ENCODE results near the gene DAZAP1.

Gene DAZAP1

GRCh38 chr19:1470305-1471009, 63.1 kb downstream of the DAZAP1 start:
- DNase-seq (ENCODE audit: extremely low spot score): peak; percentile 52
- POLR2A ChIA-PET: no interaction called here
- CTCF ChIA-PET: no interaction called here
- TF ChIP-seq FOXA1 (IDR thresholded peaks at IDR 0.05) (no peak), SP1 (IDR thresholded peaks at IDR 0.05) (no peak), LEF1 (IDR thresholded peaks at IDR 0.05; ENCODE audit: borderline replicate concordance) (no peak)

DNA sequence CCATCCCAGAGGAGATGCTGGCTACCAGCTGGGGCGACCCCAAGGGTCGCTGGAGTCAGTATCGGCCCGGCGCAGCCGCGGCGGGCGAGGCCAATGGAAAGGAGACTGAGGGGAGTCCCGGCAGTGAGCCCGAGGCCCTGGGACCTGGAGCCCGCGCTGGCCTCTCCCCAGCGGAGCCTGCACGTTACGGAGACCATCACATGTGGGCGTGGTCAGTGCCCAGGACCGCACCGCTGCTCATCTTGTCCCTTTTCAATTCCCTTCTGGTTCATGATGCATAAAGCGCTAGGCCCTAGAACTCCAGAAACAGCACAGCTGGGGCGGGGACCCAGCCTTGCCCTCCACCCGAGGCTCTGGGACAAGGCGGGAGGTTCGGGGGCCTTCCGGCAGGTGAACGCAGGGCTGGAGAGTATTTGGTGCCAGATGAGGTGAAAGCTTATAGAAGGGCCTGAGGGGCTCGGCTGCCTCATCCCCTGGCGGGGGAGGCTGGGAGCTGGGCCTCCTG, 63.7 kb downstream of the DAZAP1 start:
- peak; percentile 55 for DNase-seq (ENCODE audit: extremely low spot score)
- TF ChIP-seq FOXA1 (IDR thresholded peaks at IDR 0.05): no peak
- TF ChIP-seq TARDBP (IDR thresholded peaks at IDR 0.05): no peak
- TF ChIP-seq BHLHE40 (IDR thresholded peaks at IDR 0.05; ENCODE audit: borderline replicate concordance): no peak
- TF ChIP-seq HDGF (IDR thresholded peaks at IDR 0.05; ENCODE audit: borderline replicate concordance): no peak
- TF ChIP-seq FOXM1 (IDR thresholded peaks at IDR 0.05; ENCODE audit: borderline replicate concordance): no peak
- TF ChIP-seq ZNF384 (IDR thresholded peaks at IDR 0.05): no peak
- TF ChIP-seq SP1 (IDR thresholded peaks at IDR 0.05): no peak
- TF ChIP-seq, protein P1, sequence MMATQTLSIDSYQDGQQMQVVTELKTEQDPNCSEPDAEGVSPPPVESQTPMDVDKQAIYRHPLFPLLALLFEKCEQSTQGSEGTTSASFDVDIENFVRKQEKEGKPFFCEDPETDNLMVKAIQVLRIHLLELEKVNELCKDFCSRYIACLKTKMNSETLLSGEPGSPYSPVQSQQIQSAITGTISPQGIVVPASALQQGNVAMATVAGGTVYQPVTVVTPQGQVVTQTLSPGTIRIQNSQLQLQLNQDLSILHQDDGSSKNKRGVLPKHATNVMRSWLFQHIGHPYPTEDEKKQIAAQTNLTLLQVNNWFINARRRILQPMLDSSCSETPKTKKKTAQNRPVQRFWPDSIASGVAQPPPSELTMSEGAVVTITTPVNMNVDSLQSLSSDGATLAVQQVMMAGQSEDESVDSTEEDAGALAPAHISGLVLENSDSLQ (IDR thresholded peaks at IDR 0.05): no peak
- TF ChIP-seq NFRKB (IDR thresholded peaks at IDR 0.05): no peak
- TF ChIP-seq CTBP1 (IDR thresholded peaks at IDR 0.05; ENCODE audit: borderline replicate concordance): no peak
- no peak for TF ChIP-seq SUZ12 (IDR thresholded peaks at IDR 0.05)
- TF ChIP-seq LEF1 (IDR thresholded peaks at IDR 0.05; ENCODE audit: borderline replicate concordance): no peak
- no peak for TF ChIP-seq ARNT (IDR thresholded peaks at IDR 0.05)
- TF ChIP-seq ELF4 (IDR thresholded peaks at IDR 0.05): no peak
- CTCF ChIA-PET: no interaction called here
- POLR2A ChIA-PET: interaction anchor here (0.9 to 1.0 kb wide), 2 partner anchors 9 to 196 kb away, joined by 3 to 4 read pairs; partner anchors contain the start of gene FAM174C

- ChIA-PET POLR2A (interaction anchor here (0.9 to 2.6 kb wide), 3 partner anchors 8 to 203 kb away, joined by 3 to 7 read pairs (median 4); partner anchors contain the start of genes CIRBP and FAM174C), CTCF (no interaction called here)
- no peak for DNase-seq (ENCODE audit: extremely low spot score)
- TF ChIP-seq SUZ12 (IDR thresholded peaks at IDR 0.05) (no peak), SP1 (IDR thresholded peaks at IDR 0.05) (no peak), ELF4 (IDR thresholded peaks at IDR 0.05) (no peak), BHLHE40 (IDR thresholded peaks at IDR 0.05; ENCODE audit: borderline replicate concordance) (no peak), NFRKB (IDR thresholded peaks at IDR 0.05) (no peak), LEF1 (IDR thresholded peaks at IDR 0.05; ENCODE audit: borderline replicate concordance) (no peak), FOXK2 (IDR thresholded peaks at IDR 0.05) (no peak), CTBP1 (IDR thresholded peaks at IDR 0.05; ENCODE audit: borderline replicate concordance) (no peak), FOXM1 (IDR thresholded peaks at IDR 0.05; ENCODE audit: borderline replicate concordance) (no peak), ARNT (IDR thresholded peaks at IDR 0.05) (no peak)
- TF ChIP-seq, protein P1 (IDR thresholded peaks at IDR 0.05): no peak
Observed at GRCh38 chr19:1471515-1472160, 64.3 kb downstream of the DAZAP1 start.

GRCh38 chr19:1472231-1473084, 65.1 kb downstream of the DAZAP1 start:
- DNase-seq (ENCODE audit: extremely low spot score): no peak
- TF ChIP-seq NFRKB (IDR thresholded peaks at IDR 0.05) (no peak), LEF1 (IDR thresholded peaks at IDR 0.05; ENCODE audit: borderline replicate concordance) (no peak), FOXK2 (IDR thresholded peaks at IDR 0.05) (no peak), CTBP1 (IDR thresholded peaks at IDR 0.05; ENCODE audit: borderline replicate concordance) (no peak), BHLHE40 (IDR thresholded peaks at IDR 0.05; ENCODE audit: borderline replicate concordance) (no peak), ARNT (IDR thresholded peaks at IDR 0.05) (no peak), HDGF (IDR thresholded peaks at IDR 0.05; ENCODE audit: borderline replicate concordance) (no peak), SP1 (IDR thresholded peaks at IDR 0.05) (no peak), SUZ12 (IDR thresholded peaks at IDR 0.05) (no peak), L3MBTL2 (conservative IDR thresholded peaks at IDR 0.05) (no peak), FOXM1 (IDR thresholded peaks at IDR 0.05; ENCODE audit: borderline replicate concordance) (no peak), ZNF384 (IDR thresholded peaks at IDR 0.05) (no peak)
- TF ChIP-seq, protein P1 (IDR thresholded peaks at IDR 0.05): no peak
- ChIA-PET CTCF (no interaction called here), POLR2A (interaction anchor here (1.0 to 2.6 kb wide), 3 partner anchors 29 to 204 kb away, joined by 3 to 7 read pairs (median 4); partner anchors contain the start of genes CIRBP and FAM174C)

- ChIA-PET POLR2A (interaction anchor here (1.1 to 2.6 kb wide), 3 partner anchors 18 to 204 kb away, joined by 4 to 7 read pairs (median 4); partner anchors contain the start of genes CIRBP and REEP6), CTCF (no interaction called here)
Observed at GRCh38 chr19:1473085-1473851, 65.9 kb downstream of the DAZAP1 start.

More at GRCh38 chr19:1473085-1473851, 65.9 kb downstream of the DAZAP1 start:
- DNase-seq (ENCODE audit: extremely low spot score): no peak
- TF ChIP-seq FOXA1 (IDR thresholded peaks at IDR 0.05) (no peak), BHLHE40 (IDR thresholded peaks at IDR 0.05; ENCODE audit: borderline replicate concordance) (no peak), FOXK2 (IDR thresholded peaks at IDR 0.05) (no peak), ARNT (IDR thresholded peaks at IDR 0.05) (no peak), L3MBTL2 (conservative IDR thresholded peaks at IDR 0.05) (no peak), ELF4 (IDR thresholded peaks at IDR 0.05) (no peak), CTBP1 (IDR thresholded peaks at IDR 0.05; ENCODE audit: borderline replicate concordance) (no peak), SUZ12 (IDR thresholded peaks at IDR 0.05) (no peak), LEF1 (IDR thresholded peaks at IDR 0.05; ENCODE audit: borderline replicate concordance) (no peak)

All from HEK293T (cell line).